ENCODE results near the gene SMARCC2.
"Not testable (repeated sequence)": the region's sequence is repeated elsewhere in the genome, so short reads cannot be mapped to it uniquely, and the experiment has no call there.

SMARCC2 gene

DNA sequence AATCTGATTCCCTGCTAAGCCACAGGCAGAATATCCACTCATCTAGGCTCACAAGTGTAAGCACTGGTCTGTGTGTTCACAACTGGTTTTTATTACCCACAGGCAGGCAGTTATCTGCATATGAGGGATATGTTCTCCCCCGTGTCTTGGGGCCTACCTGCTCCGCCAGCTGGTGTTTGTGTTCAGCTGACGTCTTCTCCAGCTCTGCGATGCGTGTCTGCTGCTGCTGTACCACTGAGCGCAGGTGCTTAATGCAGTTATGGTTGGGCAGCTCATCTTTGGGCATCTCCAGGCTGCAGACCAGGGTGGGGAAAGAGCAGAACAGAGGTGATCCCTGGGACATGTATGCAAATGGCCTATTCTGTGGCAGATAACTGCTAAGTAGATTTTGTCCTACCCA is 18.7 kb upstream of the SMARCC2 start:
- no peak for DNase-seq (ENCODE audit: low read depth)

DNA sequence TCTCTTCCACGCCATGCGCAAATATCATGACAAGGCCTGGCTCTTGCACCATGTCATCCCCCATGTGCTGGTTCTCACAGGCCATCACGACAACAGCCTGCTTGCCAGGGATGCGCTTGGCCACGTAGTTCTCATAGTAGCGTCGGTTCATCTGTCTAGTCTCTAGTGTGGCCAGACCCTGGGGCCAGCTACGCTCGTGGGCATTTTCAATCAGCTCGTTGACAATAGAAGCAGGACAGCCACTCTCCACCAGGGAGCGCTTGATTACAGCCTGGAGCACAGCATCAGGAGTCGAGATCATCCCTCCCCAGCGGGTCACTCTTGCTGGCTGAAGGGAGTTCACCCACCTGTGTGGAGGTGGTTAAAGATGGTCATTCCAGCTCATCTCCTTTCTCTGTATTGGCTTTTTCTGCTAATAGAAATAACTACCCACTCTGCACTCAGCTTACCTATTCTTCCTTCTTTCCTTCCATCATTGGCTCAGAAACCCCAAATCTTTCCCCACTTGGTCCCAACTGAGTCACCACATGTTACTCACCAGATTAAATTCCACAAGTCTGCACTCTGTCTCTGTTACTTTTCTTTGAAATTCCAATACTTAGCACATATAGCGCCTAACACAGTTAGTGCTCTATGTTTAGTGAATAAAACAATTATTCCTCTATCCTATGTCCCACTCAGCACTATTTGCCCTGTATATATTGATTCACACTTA is 17.3 kb upstream of the SMARCC2 start:
- no peak for DNase-seq (ENCODE audit: low read depth)

DNA sequence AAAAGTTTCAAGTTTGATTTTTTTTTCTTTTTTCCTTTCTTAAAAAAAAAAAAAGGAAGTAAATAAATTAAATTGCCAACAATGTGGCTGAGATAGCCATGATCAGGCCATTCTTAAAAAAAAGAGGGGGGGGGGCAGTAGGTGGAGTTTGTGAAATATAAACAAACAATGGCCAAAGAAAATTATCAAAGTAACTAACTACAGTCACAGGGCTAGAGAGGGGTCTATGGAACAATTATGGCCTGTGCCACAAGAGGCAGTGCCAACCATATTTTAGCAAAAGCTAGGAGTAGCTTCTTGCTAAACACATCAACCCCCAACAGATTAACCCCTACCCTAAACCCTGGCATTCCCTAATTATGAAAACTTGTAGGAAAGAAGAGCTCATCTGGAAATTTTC is 16.2 kb upstream of the SMARCC2 start:
- DNase-seq (ENCODE audit: low read depth) = no peak

DNA sequence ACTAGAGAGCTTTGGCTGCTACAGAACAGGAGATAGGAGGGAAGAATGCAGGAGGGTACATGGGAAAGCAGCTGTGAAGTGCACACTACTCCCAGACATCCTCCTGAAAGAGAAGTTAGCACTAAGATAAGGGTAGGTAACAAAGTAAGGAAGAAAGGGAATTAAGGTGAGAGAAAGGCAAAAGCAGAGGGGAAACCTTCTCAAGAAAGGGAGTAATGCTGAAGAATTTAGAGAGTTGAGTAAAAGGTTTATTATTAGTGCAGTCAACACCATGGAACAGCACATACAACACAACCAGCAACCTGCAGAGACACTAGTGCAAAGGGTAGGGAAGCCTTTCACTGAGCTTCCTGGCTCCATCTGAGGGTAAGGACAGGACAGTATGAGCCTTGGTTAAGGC is 15.0 kb upstream of the SMARCC2 start:
- no peak for DNase-seq (ENCODE audit: low read depth)

DNA sequence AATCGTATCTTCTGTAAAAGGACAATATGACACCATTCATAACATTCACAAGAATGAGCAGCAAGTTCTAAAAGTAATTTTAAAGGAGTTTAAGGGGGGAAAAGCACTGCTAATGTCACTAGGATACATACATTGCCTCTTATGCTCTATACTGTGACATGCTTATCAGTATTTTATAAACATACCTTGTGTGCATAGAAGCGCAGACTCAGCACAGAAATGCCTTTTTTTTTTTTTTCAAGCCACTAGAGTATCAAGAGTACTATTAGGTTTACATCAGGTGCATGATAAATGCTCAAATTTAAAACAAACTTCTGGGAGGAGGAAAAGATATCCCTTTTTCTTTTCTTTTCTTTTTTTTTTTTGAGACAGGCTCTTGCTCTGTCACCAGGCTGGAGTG is 13.6 kb upstream of the SMARCC2 start:
- DNase-seq (ENCODE audit: low read depth) = no peak

DNA sequence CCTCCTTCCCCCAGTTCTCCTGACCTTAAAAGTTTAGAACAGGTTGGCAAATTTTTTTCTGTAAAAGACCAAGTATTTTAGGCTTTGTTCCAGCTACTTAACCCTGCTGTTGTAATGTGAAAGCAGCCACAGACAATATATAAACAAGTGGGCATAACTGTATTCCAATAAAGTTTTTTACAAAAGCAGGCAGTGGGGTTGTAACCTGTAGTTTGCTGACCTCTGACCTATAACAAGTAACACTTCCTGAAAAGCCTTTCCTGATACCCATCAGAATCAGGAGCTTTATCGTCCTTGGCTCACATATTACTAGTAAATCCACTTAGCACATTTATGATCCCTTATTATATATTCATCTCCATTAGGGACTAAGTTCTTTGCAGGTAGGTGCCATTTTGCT is 13.1 kb upstream of the SMARCC2 start:
- no peak for DNase-seq (ENCODE audit: low read depth)

DNA sequence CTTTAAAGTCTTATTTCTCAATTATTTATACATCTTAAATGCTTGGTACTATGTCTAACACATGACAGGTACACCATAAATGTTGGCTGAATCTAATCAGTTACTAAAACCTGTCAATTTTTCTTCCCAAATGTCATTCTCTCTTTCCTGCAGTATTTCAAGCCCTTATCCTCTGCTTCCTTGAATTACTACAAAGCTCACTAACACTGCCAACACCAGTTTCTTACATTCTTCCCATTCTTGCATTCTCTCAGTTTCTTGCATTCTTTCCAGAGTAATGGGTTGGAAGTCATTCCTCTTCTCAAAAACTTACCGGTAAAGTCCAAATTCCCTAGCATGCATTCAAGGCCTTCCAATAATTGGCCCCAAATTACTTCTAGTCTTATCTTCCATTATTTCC is 9.6 kb upstream of the SMARCC2 start:
- no peak for DNase-seq (ENCODE audit: low read depth)

DNA sequence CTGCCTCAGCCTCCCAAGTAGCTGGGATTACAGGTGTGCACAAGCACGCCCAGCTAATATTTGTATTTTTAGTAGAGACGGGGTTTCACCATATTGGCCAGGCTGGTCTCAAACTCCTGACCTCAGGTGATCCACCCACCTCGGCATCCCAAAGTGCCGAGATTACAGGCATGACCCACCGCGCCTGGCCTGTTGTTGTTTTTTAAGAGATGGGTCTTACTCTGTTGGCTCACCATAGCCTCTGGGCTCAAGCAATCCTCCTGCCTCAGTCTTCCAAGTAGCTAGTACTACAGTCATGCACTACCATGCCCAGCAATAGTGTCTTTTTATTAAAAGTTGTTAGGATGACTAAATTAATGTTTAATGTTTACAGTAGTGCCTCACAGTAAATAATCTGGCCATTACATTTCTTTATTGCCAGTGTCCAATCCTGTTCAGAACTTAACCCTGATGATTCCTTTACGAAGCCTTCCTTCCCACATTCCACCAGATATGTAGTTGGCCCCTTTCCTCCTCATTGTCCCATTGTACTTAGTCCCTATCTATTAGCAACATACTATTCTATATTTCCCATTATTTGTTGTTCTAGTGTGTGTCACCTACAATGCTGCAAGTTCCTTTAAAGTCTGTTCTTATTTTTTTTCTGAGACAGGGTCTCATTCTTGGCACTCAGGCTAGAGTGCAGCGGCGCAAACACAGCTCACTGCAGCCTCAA is 8.8 kb upstream of the SMARCC2 start:
- DNase-seq (ENCODE audit: low read depth) = no peak

DNA sequence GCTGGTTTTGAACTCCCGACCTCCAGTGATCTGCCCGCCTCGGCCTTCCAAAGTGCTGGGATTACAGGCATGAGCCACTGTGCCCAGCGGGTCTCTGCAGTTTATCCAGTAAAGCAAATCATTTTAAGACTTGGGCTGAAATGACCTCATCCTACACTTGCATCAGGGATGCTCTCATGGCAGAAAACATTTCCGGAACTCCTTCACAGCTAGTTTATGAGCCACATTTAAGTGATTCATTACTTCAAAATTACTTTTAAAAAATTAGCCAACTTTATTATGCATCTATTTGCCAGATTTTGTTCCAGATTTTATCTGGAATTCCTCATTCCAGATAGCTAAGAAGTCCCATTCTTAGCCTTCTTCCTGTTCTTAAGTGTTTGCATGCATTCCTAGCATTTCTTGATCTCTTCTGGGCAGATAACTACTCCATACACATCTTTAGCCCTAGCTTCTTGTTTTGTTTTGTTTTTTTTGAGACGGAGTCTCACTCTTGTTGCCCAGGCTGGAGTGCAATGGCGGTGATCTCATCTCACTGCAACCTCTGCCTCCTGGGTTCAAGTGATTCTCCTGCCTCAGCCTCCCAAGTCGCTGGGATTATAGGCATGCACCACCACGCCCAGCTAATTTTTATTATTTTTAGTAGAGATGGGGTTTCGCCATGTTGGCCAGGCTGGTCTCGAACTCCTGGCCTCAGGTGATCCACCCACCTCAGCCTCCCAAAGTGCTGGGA is 7.7 kb upstream of the SMARCC2 start:
- not testable (repeated sequence) for DNase-seq (ENCODE audit: low read depth)

DNA sequence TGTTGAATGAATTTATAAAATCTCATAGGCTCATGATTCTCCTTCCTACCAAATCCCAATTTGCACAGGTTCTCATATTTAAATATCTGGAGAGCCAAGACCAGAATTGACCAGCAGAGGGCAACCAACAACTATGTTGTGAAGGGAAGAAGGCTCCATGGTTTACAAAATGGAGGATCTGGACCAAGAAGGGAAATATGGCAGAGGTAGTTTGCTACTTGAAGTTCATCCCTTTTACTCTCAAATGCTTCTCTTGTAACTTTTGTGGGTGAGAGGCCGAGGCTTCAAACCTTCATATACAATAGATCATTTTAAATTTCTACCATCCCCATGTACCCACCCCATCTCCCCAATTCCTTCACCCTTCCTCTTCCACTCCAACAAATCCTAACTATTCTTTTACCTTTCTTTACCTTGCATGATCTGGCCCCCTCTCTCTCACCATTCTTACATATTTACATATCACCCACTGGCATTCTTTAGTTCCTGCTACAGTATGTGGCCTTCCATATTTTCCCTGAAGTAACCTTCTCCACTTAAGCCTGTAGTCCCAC is 3.8 kb upstream of the SMARCC2 start:
- DNase-seq (ENCODE audit: low read depth) = peak; percentile 69

DNA sequence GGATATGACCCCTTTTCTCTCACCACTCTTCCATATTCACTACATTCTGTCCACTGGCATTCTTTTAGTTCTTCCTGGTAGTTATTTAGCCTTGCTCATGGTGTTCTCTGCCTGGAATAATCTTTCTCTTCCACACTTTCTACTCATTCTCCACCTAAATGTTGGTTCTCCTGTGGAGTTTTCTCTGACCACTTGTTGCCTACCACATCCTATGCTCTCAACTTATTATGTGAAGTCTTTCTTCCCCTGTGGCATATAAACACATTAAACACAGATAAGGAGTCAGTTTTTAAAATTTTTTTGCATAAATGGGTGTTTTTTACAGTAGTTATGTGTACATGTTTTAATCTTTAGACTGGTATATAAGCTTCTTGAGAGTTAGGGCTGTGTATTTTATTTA is 3.3 kb upstream of the SMARCC2 start:
- DNase-seq (ENCODE audit: low read depth) = no peak

DNA sequence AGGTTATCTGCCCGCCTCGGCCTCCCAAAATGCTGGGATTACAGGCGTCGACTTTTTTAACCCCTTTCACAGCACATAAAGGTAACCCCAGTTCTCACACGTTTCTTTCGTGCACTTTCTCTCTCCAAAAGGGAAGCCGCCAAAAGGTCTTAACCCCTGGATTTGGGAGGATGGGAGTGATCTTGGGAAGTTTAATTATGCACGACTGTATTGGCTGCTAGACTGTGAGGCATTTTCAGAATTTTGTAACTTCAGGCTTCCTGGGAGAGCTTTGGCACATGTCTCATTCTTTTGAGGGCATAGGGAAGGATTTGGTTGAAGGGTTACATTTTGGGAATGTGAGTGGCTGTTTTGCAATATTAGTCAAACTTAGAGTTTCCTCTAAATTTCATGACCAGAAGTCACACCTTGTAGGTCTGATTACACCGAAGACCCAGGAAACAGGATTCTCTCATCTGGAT is 1.4 kb upstream of the SMARCC2 start:
- no peak for DNase-seq (ENCODE audit: low read depth)

DNA sequence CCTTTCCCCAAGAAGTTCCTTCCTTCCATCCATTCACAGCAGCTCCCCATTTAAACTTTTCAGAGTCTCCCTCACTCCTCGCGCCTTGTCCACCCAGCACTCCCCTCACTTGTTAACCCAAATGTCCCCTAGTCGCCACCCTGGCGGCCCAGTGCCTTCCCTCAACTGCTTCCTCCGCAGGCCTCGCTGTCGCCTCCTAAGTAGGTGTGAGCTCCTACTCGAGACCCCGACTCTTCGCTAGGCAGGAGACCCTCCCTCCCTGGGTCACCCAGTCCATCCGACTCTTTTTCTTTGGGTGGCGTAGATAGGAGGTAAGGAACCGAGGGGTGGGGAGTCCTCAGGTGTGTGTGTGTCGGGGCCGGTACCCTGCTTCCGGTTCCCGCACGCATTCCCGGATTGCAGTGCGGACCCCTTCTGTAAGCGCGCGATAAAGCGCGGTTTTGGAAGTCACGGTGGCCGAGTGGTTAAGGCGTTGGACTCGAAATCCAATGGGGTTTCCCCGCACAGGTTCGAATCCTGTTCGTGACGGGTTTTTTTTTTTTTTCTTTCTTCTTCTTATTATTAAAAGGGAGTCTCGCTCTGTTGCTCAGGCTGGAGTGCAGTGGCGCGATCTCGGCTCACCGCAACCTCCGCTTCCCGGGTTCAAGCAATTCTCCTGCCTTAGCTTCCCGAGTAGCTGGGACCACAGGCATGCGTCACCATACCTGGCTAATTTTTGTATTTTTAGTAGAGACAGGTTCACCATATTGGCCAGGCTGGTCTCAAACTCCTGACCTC is 823 bp upstream of the SMARCC2 start:
- DNase-seq (ENCODE audit: low read depth) = peak; percentile 68

DNA sequence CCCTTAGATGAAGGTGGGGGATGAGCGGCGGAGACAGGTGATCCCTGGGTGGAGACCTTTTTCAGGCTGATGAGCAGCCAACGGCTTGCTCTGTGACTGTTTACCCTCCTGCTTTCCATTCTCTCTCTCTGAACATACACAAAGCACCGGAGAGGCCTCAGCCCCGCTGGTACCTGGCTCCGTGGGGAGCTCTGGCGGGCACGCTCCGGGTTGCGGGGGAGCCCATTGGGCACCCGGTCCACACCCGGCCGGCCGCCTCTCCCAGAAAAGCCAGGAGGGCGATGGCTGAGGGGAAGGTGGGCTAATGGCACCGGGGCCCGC is 545 bp downstream of the SMARCC2 start:
- DNase-seq (ENCODE audit: low read depth) = no peak

DNA sequence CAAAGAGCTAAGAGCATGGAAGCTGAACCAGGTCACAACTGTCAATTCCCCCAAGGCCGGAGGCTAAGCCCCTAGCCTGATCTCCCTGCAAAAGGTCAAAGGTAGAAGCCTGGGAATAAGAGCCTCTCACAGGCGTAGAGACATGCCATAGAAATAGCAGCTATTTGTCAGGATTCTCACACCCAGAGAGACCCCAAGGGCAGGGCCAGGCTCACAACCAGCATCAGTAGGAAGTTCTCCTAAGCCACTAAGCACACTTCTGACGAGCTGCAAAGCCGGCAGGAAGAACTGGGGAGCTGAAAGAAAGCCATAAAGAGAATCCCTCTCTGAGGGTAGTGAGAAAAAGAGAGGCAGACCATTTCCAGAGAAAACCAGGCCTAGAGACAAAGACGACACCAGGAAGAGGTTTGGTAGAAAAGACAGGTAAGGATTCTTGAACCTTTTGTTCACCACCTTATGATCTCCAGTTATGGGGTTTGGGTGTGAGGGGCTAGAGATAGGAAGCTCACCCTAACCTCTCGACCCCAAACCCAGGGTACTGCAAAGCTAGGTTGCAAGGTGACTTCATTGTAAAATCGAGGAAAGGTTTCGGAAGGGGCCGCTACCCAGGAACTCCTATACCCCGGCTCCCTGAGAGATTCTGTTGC is 1.0 kb downstream of the SMARCC2 start:
- DNase-seq (ENCODE audit: low read depth) = no peak

DNA sequence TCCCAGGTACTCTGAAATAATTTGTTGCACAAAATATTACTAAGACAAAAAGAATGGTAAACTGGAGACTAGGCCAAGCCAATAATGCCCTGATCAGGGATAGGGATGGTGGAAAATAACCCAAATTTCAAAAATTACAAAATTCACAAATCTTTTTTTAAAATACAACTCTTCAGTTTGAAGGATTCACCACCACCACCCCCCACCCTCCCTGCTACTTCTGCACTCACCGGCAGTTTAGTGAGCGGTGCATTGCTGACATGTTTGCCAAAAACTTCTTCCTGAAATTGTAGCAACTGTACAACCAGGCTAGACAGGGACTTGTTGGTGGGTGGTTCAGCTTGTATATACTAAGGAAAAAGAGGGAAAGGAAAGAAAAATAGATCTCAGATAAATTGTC is 2.3 kb downstream of the SMARCC2 start:
- DNase-seq (ENCODE audit: low read depth) = no peak

DNA sequence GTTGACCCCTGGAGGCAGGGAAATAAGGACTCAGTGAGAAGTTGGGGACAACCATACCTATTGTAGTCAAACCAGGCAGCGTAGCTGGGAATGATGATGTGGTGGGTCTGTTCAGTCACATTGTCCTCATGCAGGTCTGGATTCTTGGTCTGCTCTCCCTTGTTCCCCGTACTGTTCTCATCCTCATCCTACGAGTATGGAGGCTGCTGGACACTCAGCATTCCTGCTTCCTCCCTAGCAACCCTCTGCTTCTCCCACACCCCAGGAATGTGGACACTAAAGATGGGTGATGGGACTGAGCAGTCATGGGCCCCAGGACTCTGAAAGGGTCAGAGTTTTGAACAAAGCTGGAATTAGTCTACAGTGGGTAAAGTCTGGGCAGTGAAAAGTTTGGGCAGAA is 10.9 kb downstream of the SMARCC2 start:
- no peak for DNase-seq (ENCODE audit: low read depth)

DNA sequence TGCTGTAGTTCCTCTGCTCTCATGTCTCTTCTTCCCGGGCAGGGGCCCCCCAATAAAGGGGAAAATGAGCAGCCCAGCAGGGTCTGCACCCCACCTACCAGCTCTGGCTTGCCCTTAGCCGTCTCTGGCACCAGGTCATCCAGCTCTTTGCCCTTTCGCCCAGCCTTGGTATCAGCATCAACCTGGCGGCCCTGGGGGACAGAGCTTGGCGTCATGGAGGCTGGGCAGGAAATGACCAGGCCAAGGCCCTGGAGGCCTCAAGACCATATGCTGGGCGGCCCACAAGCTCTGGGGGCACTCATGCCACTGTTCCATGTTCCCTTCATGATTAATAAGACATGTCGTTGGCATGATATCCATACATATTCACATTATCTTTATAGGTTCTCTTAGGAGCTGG is 16.4 kb downstream of the SMARCC2 start:
- DNase-seq (ENCODE audit: low read depth) = no peak

DNA sequence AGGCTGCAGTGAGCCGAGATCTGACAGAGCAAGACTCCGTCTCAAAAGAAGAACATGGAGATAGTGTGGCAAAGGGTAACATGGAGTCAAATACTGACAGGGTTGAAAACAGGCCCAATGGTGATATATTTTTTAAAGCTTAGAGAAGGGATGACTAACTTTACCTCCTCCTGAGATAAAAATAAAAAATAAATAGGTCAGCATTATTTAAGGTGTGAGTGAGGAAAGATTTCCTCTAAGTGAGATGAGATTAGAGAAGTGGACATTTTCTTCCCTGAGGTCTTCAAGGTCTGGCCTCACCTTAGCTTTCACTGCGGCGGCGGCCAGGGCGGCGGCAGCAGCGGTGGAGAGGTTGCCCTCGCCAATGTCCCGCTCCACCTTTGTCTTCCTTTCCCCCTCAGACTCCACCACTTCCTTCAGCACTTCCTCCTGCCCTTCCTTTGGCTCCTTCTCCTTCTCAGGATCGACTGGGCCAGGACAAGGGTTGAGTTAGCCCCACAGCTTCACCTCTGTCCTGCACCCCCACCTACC is 20.0 kb downstream of the SMARCC2 start:
- no peak for DNase-seq (ENCODE audit: low read depth)

DNA sequence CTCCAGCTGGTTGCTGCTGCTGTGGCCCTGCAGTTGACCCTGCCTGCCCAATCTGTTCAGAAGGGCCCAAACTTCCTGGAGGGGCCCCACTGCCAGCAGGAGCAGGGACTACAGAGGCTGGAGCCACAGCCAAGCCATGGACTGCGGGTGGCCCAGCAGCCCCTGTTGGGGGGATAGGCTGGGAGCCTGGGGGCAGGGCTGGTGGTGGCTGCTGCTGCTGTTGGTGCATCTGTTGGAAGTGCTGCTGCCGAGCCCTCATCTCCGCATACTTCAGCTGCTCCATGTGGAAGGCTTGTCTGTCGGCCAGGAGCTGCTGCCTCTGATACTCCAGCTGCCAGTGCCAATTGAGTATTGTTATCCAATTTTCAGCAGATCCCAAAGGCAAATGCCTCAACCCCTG is 23.9 kb downstream of the SMARCC2 start:
- no peak for DNase-seq (ENCODE audit: low read depth)

DNA sequence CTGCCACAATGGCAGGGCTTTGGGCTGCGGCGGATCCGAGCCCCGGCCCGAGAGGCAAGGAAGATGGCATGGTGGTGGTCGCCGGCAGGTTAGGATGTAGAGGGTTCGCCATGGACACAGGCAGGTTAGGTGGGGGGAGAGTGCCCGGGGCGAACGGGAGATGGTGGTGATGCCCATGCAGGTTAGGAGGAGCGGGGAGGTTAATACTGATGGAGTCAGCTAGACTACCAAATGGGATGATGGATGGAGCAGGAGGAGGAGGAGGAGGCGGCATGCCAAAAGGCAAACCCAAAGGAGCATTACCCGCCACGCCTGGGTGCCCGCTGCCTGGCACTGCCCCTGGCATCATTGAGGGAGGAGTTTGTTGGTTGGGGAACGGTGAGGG is 24.9 kb downstream of the SMARCC2 start:
- no peak for DNase-seq (ENCODE audit: low read depth)

Data from stimulated activated CD4-positive, alpha-beta T cell treated with anti-CD3 and anti-CD28 coated beads, Interleukin-2, amount 100 ng/mL, for 4 hours (primary cell).